Suprapubic skin (tissue), 4 donors: ENCODE results near the gene PTPRN2.

Source experiments
- EP300 ChIP-seq: sonication (generic); formaldehyde crosslinking; IDR thresholded peaks from one replicate; pipeline ENCODE4 v1.6.1; 2017; ENCODE audit warnings: antibody characterized with exemption
- POLR2A ChIP-seq, 2 donors: fragments of 450-650 bp; IDR thresholded peaks; one replicate each; pipeline ENCODE4 v1.6.1; 2017; ENCODE audit warnings: antibody characterized with exemption in 2 of 2, mild to moderate bottlenecking in 2 of 2, moderate library complexity in 2 of 2
- POLR2AphosphoS5 ChIP-seq, 3 donors: sonication (generic); formaldehyde crosslinking; IDR thresholded peaks; one replicate each; pipeline ENCODE4 v1.6.1; 2017; ENCODE audit warnings: antibody characterized with exemption in 3 of 3
- TF ChIP-seq, protein P1 (sequence below), 2 donors: fragments of 200-600 bp in 1 of 2; fragments of 450-650 bp in 1 of 2; sonication (generic) in 1 of 2; IDR thresholded peaks; one replicate each; pipeline ENCODE4 v1.5.1; 2016 to 2019; ENCODE audit warnings: antibody characterized with exemption in 2 of 2, mild to moderate bottlenecking in 1 of 2, moderate library complexity in 1 of 2

GRCh38 chr7:158447151-158447505 is 140.5 kb downstream of the PTPRN2 start:
- TF ChIP-seq, protein P1, sequence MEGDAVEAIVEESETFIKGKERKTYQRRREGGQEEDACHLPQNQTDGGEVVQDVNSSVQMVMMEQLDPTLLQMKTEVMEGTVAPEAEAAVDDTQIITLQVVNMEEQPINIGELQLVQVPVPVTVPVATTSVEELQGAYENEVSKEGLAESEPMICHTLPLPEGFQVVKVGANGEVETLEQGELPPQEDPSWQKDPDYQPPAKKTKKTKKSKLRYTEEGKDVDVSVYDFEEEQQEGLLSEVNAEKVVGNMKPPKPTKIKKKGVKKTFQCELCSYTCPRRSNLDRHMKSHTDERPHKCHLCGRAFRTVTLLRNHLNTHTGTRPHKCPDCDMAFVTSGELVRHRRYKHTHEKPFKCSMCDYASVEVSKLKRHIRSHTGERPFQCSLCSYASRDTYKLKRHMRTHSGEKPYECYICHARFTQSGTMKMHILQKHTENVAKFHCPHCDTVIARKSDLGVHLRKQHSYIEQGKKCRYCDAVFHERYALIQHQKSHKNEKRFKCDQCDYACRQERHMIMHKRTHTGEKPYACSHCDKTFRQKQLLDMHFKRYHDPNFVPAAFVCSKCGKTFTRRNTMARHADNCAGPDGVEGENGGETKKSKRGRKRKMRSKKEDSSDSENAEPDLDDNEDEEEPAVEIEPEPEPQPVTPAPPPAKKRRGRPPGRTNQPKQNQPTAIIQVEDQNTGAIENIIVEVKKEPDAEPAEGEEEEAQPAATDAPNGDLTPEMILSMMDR (IDR thresholded peaks at IDR 0.05) = no peak
- TF ChIP-seq POLR2A (IDR thresholded peaks at IDR 0.05) = no peak
- TF ChIP-seq POLR2AphosphoS5 (IDR thresholded peaks at IDR 0.05) = no peak
- TF ChIP-seq EP300 = no peak
